Measurements from ENCODE around the gene CEPT1.

Gene CEPT1

GRCh38 chr1:111140680-111140967 lies 601 bp downstream of the CEPT1 start:
- Mint-ChIP-seq H3K9me3 (no peaks in the 10 kb centered on the region), H3K4me3 (peak overlapping the region; percentile 99), H3K27me3 (no peaks in the 10 kb centered on the region), H3K36me3 (peaks cover 4% of the 10 kb centered on the region), H3K4me1 (peaks cover 57% of the 10 kb centered on the region), H3K27ac (peak overlapping the region; percentile 4)

- peaks cover 66% of the 10 kb centered on the region for H3K4me1 Mint-ChIP-seq
- H3K4me3 Mint-ChIP-seq = peak overlapping the region; percentile 99
These were observed 1.5 kb downstream of the CEPT1 start for GRCh38 chr1:111141245-111142220.

GRCh38 chr1:111142356-111142975 lies 2.4 kb downstream of the CEPT1 start:
- H3K36me3 Mint-ChIP-seq = peaks cover 7% of the 10 kb centered on the region
- peak overlapping the region; percentile 44 for H3K4me3 Mint-ChIP-seq
- no peaks in the 10 kb centered on the region for H3K9me3 Mint-ChIP-seq
- H3K27me3 Mint-ChIP-seq = no peaks in the 10 kb centered on the region
- no peak overlapping the region for H3K27ac Mint-ChIP-seq
- peaks cover 74% of the 10 kb centered on the region for H3K4me1 Mint-ChIP-seq

More at GRCh38 chr1:111141245-111142220, 1.5 kb downstream of the CEPT1 start:
- Mint-ChIP-seq H3K27ac (peak overlapping the region; percentile 4), H3K27me3 (no peaks in the 10 kb centered on the region), H3K36me3 (peaks cover 7% of the 10 kb centered on the region), H3K9me3 (no peaks in the 10 kb centered on the region)

GRCh38 chr1:111145542-111145941 lies 5.5 kb downstream of the CEPT1 start:
- H3K9me3 Mint-ChIP-seq = no peaks in the 10 kb centered on the region
- no peaks in the 10 kb centered on the region for H3K27me3 Mint-ChIP-seq
- H3K4me3 Mint-ChIP-seq = no peak overlapping the region
- H3K27ac Mint-ChIP-seq = peak overlapping the region; percentile 46
- H3K4me1 Mint-ChIP-seq = peaks cover 81% of the 10 kb centered on the region
- H3K36me3 Mint-ChIP-seq = peaks cover 22% of the 10 kb centered on the region

GRCh38 chr1:111145963-111146768 lies 6.1 kb downstream of the CEPT1 start:
- peaks cover 86% of the 10 kb centered on the region for H3K4me1 Mint-ChIP-seq
- H3K9me3 Mint-ChIP-seq = no peaks in the 10 kb centered on the region
- H3K36me3 Mint-ChIP-seq = peaks cover 22% of the 10 kb centered on the region
- H3K27ac Mint-ChIP-seq = peak overlapping the region; percentile 91
- no peaks in the 10 kb centered on the region for H3K27me3 Mint-ChIP-seq
- H3K4me3 Mint-ChIP-seq = peak overlapping the region; percentile 47

GRCh38 chr1:111147948-111148347 lies 7.9 kb downstream of the CEPT1 start:
- Mint-ChIP-seq H3K27me3 (no peaks in the 10 kb centered on the region), H3K4me3 (no peak overlapping the region), H3K9me3 (no peaks in the 10 kb centered on the region), H3K4me1 (peaks cover 85% of the 10 kb centered on the region), H3K36me3 (peaks cover 33% of the 10 kb centered on the region), H3K27ac (no peak overlapping the region)

- Mint-ChIP-seq H3K36me3 (peaks cover 38% of the 10 kb centered on the region), H3K27me3 (no peaks in the 10 kb centered on the region), H3K9me3 (no peaks in the 10 kb centered on the region), H3K27ac (peak overlapping the region; percentile 4), H3K4me3 (no peak overlapping the region), H3K4me1 (peaks cover 85% of the 10 kb centered on the region)
These were observed 8.4 kb downstream of the CEPT1 start for GRCh38 chr1:111148376-111148881.

GRCh38 chr1:111151838-111152237 lies 11.8 kb downstream of the CEPT1 start:
- Mint-ChIP-seq H3K4me1 (peaks cover 94% of the 10 kb centered on the region), H3K9me3 (no peaks in the 10 kb centered on the region), H3K4me3 (peak overlapping the region; percentile 37), H3K27ac (peak overlapping the region; percentile 43), H3K27me3 (no peaks in the 10 kb centered on the region), H3K36me3 (peaks cover 51% of the 10 kb centered on the region)

GRCh38 chr1:111154021-111154999 lies 14.3 kb downstream of the CEPT1 start:
- Mint-ChIP-seq H3K9me3 (no peaks in the 10 kb centered on the region), H3K4me1 (peaks cover 73% of the 10 kb centered on the region), H3K27me3 (no peaks in the 10 kb centered on the region), H3K4me3 (peak overlapping the region; percentile 23), H3K36me3 (peaks cover 49% of the 10 kb centered on the region), H3K27ac (no peak overlapping the region)

- H3K4me3 Mint-ChIP-seq = no peak overlapping the region
- peaks cover 37% of the 10 kb centered on the region for H3K36me3 Mint-ChIP-seq
These were observed 17.4 kb downstream of the CEPT1 start for GRCh38 chr1:111157431-111157830.

GRCh38 chr1:111161843-111162487 lies 21.9 kb downstream of the CEPT1 start:
- peaks cover 12% of the 10 kb centered on the region for H3K36me3 Mint-ChIP-seq
- no peaks in the 10 kb centered on the region for H3K27me3 Mint-ChIP-seq
- no peaks in the 10 kb centered on the region for H3K9me3 Mint-ChIP-seq
- no peak overlapping the region for H3K4me3 Mint-ChIP-seq
- peaks cover 33% of the 10 kb centered on the region for H3K4me1 Mint-ChIP-seq
- H3K27ac Mint-ChIP-seq = peak overlapping the region; percentile 48

More at GRCh38 chr1:111157431-111157830, 17.4 kb downstream of the CEPT1 start:
- H3K9me3 Mint-ChIP-seq = no peaks in the 10 kb centered on the region
- H3K4me1 Mint-ChIP-seq = peaks cover 61% of the 10 kb centered on the region
- H3K27ac Mint-ChIP-seq = no peak overlapping the region
- H3K27me3 Mint-ChIP-seq = no peaks in the 10 kb centered on the region

- Mint-ChIP-seq H3K36me3 (peaks cover 12% of the 10 kb centered on the region), H3K27ac (peak overlapping the region; percentile 48), H3K27me3 (no peaks in the 10 kb centered on the region), H3K4me1 (peaks cover 33% of the 10 kb centered on the region), H3K9me3 (no peaks in the 10 kb centered on the region), H3K4me3 (no peak overlapping the region)
These were observed 22.5 kb downstream of the CEPT1 start for GRCh38 chr1:111162488-111162880.

GRCh38 chr1:111163363-111163762 lies 23.3 kb downstream of the CEPT1 start:
- H3K36me3 Mint-ChIP-seq = peaks cover 17% of the 10 kb centered on the region
- H3K4me1 Mint-ChIP-seq = peaks cover 38% of the 10 kb centered on the region
- H3K27ac Mint-ChIP-seq = no peak overlapping the region
- no peaks in the 10 kb centered on the region for H3K9me3 Mint-ChIP-seq
- H3K27me3 Mint-ChIP-seq = no peaks in the 10 kb centered on the region
- H3K4me3 Mint-ChIP-seq = no peak overlapping the region

GRCh38 chr1:111164151-111164550 lies 24.1 kb downstream of the CEPT1 start:
- Mint-ChIP-seq H3K36me3 (peaks cover 15% of the 10 kb centered on the region), H3K4me1 (peaks cover 38% of the 10 kb centered on the region), H3K9me3 (no peaks in the 10 kb centered on the region), H3K27ac (no peak overlapping the region), H3K4me3 (no peak overlapping the region), H3K27me3 (no peaks in the 10 kb centered on the region)
